Thymus (tissue), 11 donors: ENCODE results near the gene PHC2. TPM values are rescaled to one million over a fixed set of nuclear protein-coding genes. Genes with fewer than 3 reads are reported as not detected.
A peak's percentile ranks its signal among the peaks of the same experiment; 100 is the strongest.

ENCODE experiments used
- DNase-seq, 9 donors: peaks; one replicate each; pipeline ENCODE4 v3.0.0-alpha.2; 2013; ENCODE audit warnings: low spot score in 9 of 9, low read depth in 6 of 9, missing footprints in 1 of 9
- H3K27ac ChIP-seq, 2 donors: one replicate each; pipeline ENCODE4 v1.5.1; 2013; ENCODE audit warnings: control low read depth in 1 of 2, low read depth in 1 of 2, low read length in 1 of 2, mild to moderate bottlenecking in 1 of 2, moderate library complexity in 1 of 2
- H3K27me3 ChIP-seq, 2 donors: one replicate each; pipeline ENCODE4 v1.5.1; 2013; ENCODE audit warnings: low read length in 1 of 2; ENCODE audit not compliant: control insufficient read depth in 2 of 2, insufficient read depth in 1 of 2
- H3K36me3 ChIP-seq, 2 donors: one replicate each; pipeline ENCODE4 v1.5.1; 2013; ENCODE audit warnings: low read length in 1 of 2, mild to moderate bottlenecking in 1 of 2, moderate library complexity in 1 of 2; ENCODE audit not compliant: control insufficient read depth in 2 of 2, insufficient read depth in 2 of 2
- H3K4me1 ChIP-seq, 2 donors: one replicate each; pipeline ENCODE4 v1.5.1; 2013; ENCODE audit warnings: low read length in 2 of 2; ENCODE audit not compliant: control insufficient read depth in 2 of 2, insufficient read depth in 2 of 2
- H3K4me3 ChIP-seq, 2 donors: one replicate each; pipeline ENCODE4 v1.5.1; 2013; ENCODE audit warnings: low read length in 2 of 2, control low read depth in 1 of 2, mild to moderate bottlenecking in 1 of 2
- H3K9me3 ChIP-seq, 2 donors: one replicate each; pipeline ENCODE4 v1.5.1; 2013; ENCODE audit warnings: low read length in 1 of 2, mild to moderate bottlenecking in 1 of 2; ENCODE audit not compliant: control insufficient read depth in 2 of 2, insufficient read depth in 1 of 2
- WGBS: extraction: QIAGEN DNeasy Blood & Tissue Kit; methylation state at CpG from one replicate; pipeline ENCODE4 v1.1.7; 2013; 5-methylcytosine and 5-hydroxymethylcytosine counted together
- polyA plus RNA-seq: library from polyadenylated mRNA; stranded (reverse); fragments of 200-250 nt; gene quantifications from one replicate; pipeline ENCODE4 v1.2.3, GENCODE V29; 2013
- total RNA-seq: library from RNA; stranded (reverse); fragments of 120-200 nt; gene quantifications from one replicate; pipeline ENCODE4 v1.2.4, GENCODE V29; 2013
- donor health status: healthy.

PHC2 gene
- total and polyA plus RNA-seq, 2 donors = 35.0 to 79.0 TPM

DNA sequence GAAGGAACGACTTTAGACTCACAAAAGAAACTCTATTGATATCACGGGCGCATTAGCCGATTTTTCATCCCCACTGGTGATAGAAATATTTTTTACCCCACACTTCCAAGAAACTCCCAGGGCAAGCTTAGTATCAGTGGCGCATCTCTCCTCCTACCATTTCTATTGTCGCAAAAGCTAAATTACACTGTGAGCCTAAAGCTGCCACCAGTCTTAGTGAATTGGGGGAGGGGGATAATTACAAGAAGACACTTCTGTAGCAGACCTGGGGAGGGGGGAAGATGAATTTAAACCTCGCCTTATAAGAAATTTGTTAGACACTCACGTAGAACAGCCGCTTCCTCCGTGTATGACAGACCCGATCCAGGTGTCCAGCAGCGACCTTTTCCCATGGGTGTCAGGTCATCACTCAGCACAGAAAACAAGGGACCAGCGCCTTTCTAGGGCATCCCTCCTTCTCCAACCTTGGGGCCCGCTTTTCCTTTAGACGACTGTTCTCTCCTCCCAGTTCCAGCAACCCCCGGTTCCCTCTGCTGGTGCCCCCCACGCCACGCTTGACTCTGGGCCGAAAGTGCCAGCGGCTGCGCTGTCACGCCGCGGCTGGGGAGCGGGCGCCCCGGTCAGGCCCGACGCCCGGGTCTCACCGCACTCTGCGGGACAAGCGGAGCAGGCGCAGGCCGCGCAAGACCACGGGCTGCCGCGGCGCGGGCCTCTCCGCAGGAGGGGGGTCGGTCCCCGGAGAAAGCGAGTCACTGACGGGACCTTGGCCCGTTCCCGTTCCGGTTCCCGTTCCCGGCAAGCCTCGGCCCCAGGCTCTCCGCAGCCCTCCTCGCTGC is 821 bp downstream of the PHC2 start:
- H3K4me3 ChIP-seq = peak overlapping the region in 1 of 2 donors; percentile 57
- 11% methylated on average over 54 of the region's 54 CpGs for WGBS
- peaks cover 0 to 6% of the 10 kb centered on the region in 2 donors for H3K4me1 ChIP-seq
- peak in 1 of 9 donors; percentile 3 for DNase-seq
- H3K9me3 ChIP-seq = no peaks in the 10 kb centered on the region
- peaks cover 28 to 37% of the 10 kb centered on the region in 2 donors for H3K27me3 ChIP-seq
- no peak overlapping the region for H3K27ac ChIP-seq
- H3K36me3 ChIP-seq = no peaks in the 10 kb centered on the region

DNA sequence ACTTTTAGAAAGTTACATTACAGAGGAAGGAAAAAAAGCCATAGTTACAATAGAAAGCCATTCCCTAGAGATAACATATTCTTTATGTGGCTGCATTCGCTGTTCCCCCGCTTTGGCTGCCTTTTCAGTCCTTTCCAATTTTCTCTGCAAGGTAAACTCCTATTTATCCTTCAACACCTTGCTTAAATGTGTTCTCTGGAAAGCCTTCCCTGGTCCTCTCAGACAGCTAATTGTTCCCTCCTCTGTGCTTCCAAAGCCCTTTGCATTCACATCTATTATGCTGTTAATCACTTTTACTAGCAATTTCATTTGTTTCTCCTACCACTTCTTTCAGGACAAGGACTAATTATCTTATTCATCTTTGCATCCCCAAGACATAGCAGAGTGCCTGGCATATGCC is 1.6 kb downstream of the PHC2 start:
- no peak overlapping the region for H3K27ac ChIP-seq
- WGBS = 95% methylated on average over 2 of the region's 2 CpGs
- H3K27me3 ChIP-seq = peaks cover 28 to 37% of the 10 kb centered on the region in 2 donors
- peaks cover 0 to 6% of the 10 kb centered on the region in 2 donors for H3K4me1 ChIP-seq
- H3K36me3 ChIP-seq = no peaks in the 10 kb centered on the region
- DNase-seq = no peak
- H3K4me3 ChIP-seq = no peak overlapping the region
- H3K9me3 ChIP-seq = no peaks in the 10 kb centered on the region

DNA sequence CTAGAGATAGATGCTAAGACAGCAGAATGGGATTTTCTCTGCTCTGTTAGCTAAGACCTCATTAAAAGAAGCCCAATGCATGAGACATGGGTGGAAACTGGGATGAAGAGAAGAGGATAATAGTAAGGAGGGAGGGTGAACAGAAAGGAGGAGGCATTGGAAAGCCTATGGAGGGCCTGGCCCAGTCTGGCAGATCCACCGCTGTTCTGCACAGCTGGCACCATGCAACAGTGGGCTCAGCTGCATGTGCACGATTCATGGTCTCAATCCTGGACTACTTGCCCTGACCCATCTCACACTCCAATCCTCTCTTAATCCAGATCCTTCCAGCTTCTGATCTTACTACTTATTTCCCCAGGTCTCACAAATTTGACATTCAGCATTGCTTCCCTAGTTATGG is 2.2 kb downstream of the PHC2 start:
- Histone ChIP-seq H3K4me3 (no peak overlapping the region), H3K27ac (no peak overlapping the region), H3K36me3 (no peaks in the 10 kb centered on the region), H3K4me1 (peaks cover 0 to 6% of the 10 kb centered on the region in 2 donors), H3K9me3 (no peaks in the 10 kb centered on the region), H3K27me3 (peaks cover 28 to 37% of the 10 kb centered on the region in 2 donors)
- no peak for DNase-seq
- 97% methylated on average over 2 of the region's 2 CpGs for WGBS

DNA sequence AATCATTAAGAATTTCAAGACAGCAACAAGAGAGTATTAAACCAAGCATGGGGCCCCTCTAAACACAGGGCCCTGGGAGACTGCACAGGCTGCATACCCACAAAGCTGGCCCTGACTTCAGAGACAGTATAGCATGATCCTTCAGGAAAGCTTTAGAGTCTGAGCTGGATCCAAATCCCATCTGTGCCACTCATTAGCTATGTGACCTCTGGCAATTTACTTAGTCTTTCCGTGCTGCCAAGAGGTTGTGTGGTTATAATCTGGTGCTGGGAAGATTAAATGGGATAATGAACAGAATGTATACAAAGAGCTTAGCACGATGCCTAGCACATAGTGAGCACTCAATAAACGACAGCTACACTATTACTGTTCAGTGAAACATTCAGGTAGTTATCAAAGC is 4.0 kb downstream of the PHC2 start:
- H3K36me3 ChIP-seq = no peaks in the 10 kb centered on the region
- H3K9me3 ChIP-seq = no peaks in the 10 kb centered on the region
- no peak for DNase-seq
- H3K4me1 ChIP-seq = peaks cover 0 to 6% of the 10 kb centered on the region in 2 donors
- H3K27me3 ChIP-seq = peaks cover 28 to 32% of the 10 kb centered on the region in 2 donors
- WGBS = 98% methylated on average over 3 of the region's 3 CpGs
- H3K27ac ChIP-seq = no peak overlapping the region
- no peak overlapping the region for H3K4me3 ChIP-seq

DNA sequence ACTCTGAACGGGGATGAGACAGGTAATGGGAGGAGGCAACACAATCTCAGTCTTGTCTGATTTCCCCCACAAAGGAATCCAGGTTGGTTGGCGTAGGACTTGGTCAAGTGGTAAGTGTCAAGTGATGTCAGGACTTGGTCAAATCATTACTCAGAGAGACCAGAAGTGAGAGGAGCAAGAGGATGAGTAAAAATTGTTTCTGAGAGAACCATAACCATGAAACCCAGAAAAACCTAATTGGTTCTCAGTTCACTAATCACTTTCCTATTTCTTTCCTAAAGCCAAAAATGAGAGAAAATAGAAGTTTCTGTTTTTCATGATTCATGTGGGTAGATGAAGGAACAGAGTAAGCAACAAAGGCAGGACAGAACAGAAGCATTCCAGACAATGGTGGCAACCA is 5.0 kb downstream of the PHC2 start:
- peaks cover 21 to 23% of the 10 kb centered on the region in 2 donors for H3K27me3 ChIP-seq

DNA sequence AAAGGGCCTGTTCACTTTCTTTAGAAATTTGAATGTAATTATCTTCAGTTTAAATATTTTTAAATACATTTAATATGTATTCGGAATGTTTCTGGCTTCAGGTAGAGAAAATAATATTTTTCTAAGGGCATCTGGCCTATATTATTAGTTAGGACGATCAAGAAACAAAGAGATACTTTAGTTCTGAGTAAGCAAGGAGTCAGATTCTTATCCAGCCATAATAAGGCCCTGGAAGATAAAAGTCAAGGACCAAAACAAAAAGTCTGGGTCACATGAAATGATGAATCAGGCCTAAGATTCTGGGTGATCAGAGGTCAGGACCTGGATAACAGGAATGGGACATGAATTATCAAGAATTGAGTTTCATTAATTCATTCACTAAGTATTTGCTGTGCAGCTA is 6.3 kb downstream of the PHC2 start:
- H3K27me3 ChIP-seq = peaks cover 9 to 13% of the 10 kb centered on the region in 2 donors
- H3K27ac ChIP-seq = no peak overlapping the region
- DNase-seq = no peak
- WGBS = 96% methylated on average over 2 of the region's 2 CpGs
- no peaks in the 10 kb centered on the region for H3K9me3 ChIP-seq
- no peaks in the 10 kb centered on the region for H3K4me1 ChIP-seq
- no peaks in the 10 kb centered on the region for H3K36me3 ChIP-seq
- no peak overlapping the region for H3K4me3 ChIP-seq

More for the DNA sequence above, 5.0 kb downstream of the PHC2 start:
- H3K4me1 ChIP-seq = peaks cover 0 to 6% of the 10 kb centered on the region in 2 donors
- WGBS = 95% methylated on average over 2 of the region's 2 CpGs
- no peaks in the 10 kb centered on the region for H3K9me3 ChIP-seq
- no peaks in the 10 kb centered on the region for H3K36me3 ChIP-seq
- no peak for DNase-seq
- no peak overlapping the region for H3K27ac ChIP-seq
- no peak overlapping the region for H3K4me3 ChIP-seq

DNA sequence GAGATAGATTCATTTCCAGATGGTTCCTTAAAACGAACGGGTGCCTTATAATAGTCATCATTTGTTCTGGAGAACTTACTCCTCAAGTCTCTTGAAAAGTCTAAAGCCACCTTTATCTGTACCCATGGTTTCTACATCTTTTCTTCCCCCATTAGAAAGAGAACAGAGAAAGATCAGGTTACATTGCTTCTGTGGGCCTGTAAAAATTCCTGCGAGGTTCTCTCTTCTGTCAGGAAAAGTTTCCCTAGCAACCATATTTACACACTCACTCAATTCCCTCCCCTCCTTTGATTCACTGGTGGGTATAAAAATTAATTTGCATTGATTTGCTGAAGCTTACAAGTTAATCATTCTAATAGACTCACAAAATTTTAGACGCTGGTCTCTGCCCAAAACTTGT is 6.7 kb downstream of the PHC2 start:
- Histone ChIP-seq H3K9me3 (no peaks in the 10 kb centered on the region), H3K27me3 (peaks cover 5 to 9% of the 10 kb centered on the region in 2 donors), H3K27ac (no peak overlapping the region), H3K4me1 (no peaks in the 10 kb centered on the region), H3K36me3 (no peaks in the 10 kb centered on the region), H3K4me3 (no peak overlapping the region)
- DNase-seq = no peak
- WGBS = 85% methylated on average over 4 of the region's 4 CpGs

DNA sequence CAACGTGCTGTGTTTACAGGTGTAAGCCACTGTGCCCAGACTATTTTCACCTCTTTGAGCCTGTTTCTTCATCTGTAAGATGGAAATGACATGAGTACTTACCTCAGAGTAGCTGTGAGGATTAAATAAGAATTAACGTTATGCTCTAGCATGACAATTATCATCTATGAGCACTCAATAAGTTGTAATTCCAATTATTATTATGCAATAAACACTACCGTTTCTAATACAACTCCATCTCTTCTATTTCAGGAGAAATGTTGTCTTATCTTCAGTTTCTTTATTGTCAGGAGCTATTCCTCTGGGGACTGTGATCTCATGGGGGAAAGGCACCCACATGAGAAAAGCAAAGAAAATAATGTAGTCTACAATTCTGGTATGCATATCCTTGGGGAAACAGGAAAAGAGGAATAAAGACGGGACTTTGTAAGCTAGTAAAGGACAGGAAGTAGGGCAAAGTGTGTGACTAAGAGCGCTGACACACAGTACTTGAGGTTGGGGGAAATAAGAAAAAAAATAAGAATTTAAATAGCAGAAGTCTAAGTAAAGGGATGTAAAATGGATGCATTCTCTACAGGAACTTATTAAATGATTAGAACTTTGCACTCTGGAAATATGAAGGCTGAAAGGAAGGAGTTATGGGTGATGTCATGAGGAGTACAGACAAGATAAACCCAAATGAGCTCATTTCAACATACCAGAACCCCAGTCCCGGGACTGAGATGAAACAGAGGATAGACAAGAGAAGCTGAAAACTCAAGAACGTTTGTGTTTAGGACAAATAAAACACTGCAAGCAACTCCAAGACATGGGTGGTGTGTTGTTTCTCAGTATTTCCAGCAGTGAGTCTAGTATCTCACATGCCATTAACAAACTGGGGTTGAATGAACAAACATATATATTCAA is 9.8 kb downstream of the PHC2 start:
- no peak for DNase-seq
- no peaks in the 10 kb centered on the region for H3K27me3 ChIP-seq
- H3K4me3 ChIP-seq = no peak overlapping the region
- no peaks in the 10 kb centered on the region for H3K36me3 ChIP-seq
- no peaks in the 10 kb centered on the region for H3K9me3 ChIP-seq
- WGBS = 71% methylated on average over 7 of the region's 7 CpGs
- H3K27ac ChIP-seq = no peak overlapping the region
- H3K4me1 ChIP-seq = no peaks in the 10 kb centered on the region

DNA sequence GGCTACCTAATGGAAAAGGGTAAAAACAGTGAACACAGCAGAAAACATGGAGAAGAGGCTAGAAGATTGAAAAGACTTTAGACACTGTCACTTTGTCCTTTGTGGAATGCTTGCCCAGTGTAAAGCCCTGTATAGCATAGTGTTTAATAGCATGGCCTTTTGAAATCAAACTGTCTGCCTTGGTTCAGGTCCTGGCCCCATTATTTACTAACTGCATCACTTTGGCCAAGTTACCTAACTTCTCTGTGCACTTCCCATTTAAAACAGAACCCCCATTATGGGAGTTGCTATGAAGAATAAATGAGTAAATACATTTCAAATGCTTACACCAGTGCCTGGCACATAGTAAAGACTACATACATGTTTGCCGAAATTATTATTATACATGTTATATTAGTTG is 12.1 kb downstream of the PHC2 start:
- Histone ChIP-seq H3K4me3 (no peak overlapping the region), H3K27ac (no peak overlapping the region), H3K9me3 (no peaks in the 10 kb centered on the region), H3K4me1 (no peaks in the 10 kb centered on the region), H3K27me3 (no peaks in the 10 kb centered on the region), H3K36me3 (no peaks in the 10 kb centered on the region)
- WGBS = 99% methylated on average over 1 of the region's 1 CpG
- no peak for DNase-seq
